T-helper 2 cell treated with Interferon-gamma antibody and Interleukin-4, amounts not matched to agents 100 ng/mL and 5 ng/mL, for 36 hours (primary cell): ENCODE results near the gene NCOA6. TPM values are rescaled to one million over a fixed set of nuclear protein-coding genes. Genes with fewer than 3 reads are reported as not detected.

Source experiments
- total RNA-seq: library from RNA; stranded (reverse); gene quantifications from 2 replicates; pipeline ENCODE4 v1.2.3, GENCODE V29; 2022

The NCOA6 gene
- total RNA-seq, 1 donor from 2014 or later: 33.8 TPM

Other genes starting within 250 kb of the NCOA6 start
- 22.0 and 23.3 TPM in 2 replicates for gene PIGU, start 148.6 kb downstream of the NCOA6 start, total RNA-seq
- gene TP53INP2, start 121.3 kb downstream of the NCOA6 start, total RNA-seq: 1.6 and 2.1 TPM in 2 replicates
- gene GGT7, start 47.2 kb upstream of the NCOA6 start, total RNA-seq: 10.2 and 11.6 TPM in 2 replicates
- 36.4 and 44.5 TPM in 2 replicates for gene ACSS2, start 51.0 kb upstream of the NCOA6 start, total RNA-seq
- 47.2 and 53.1 TPM in 2 replicates for gene GSS, start 130.2 kb upstream of the NCOA6 start, total RNA-seq
- gene MYH7B, start 130.2 kb upstream of the NCOA6 start, total RNA-seq: 0.20 TPM in 2 replicates